Lung (tissue), 12 donors: Measurements from ENCODE around the gene IGSF21. TPM values are rescaled to one million over a fixed set of nuclear protein-coding genes. Genes with fewer than 3 reads are reported as not detected.
"Not testable (repeated sequence)": the region's sequence is repeated elsewhere in the genome, so short reads cannot be mapped to it uniquely, and the experiment has no call there.

Source experiments
- ATAC-seq: fragments of 200-7000 bp; cut with Tn5 transposase; one replicate; pipeline ENCODE4 v1.9.1; 2020; ENCODE audit warnings: moderate number of reproducible peaks; ENCODE audit not compliant: insufficient read depth, low FRiP score
- DNase-seq, 3 donors: peaks; one replicate each; pipeline ENCODE4 v3.0.0-alpha.2; 2013 to 2017
- H3K27ac ChIP-seq, 2 donors: one replicate each; pipeline ENCODE4 v1.5.1; 2013; ENCODE audit warnings: mild to moderate bottlenecking in 2 of 2, moderate library complexity in 2 of 2, control low read depth in 1 of 2, inconsistent platforms in 1 of 2, low read depth in 1 of 2, low read length in 1 of 2
- H3K27me3 ChIP-seq, 3 donors: one replicate each; pipeline ENCODE4 v1.5.1; 2013; ENCODE audit warnings: low read length in 2 of 3; ENCODE audit not compliant: control insufficient read depth in 3 of 3, insufficient read depth in 3 of 3
- H3K36me3 ChIP-seq, 4 donors: one replicate each; pipeline ENCODE4 v1.5.1; 2013; ENCODE audit warnings: low read length in 4 of 4, mild to moderate bottlenecking in 1 of 4, moderate library complexity in 1 of 4; ENCODE audit not compliant: control insufficient read depth in 4 of 4, insufficient read depth in 4 of 4
- H3K4me1 ChIP-seq, 5 donors: one replicate each; pipeline ENCODE4 v1.5.1; 2013; ENCODE audit warnings: low read length in 5 of 5, mild to moderate bottlenecking in 2 of 5, moderate library complexity in 1 of 5; ENCODE audit not compliant: control insufficient read depth in 5 of 5, insufficient read depth in 5 of 5
- H3K4me3 ChIP-seq: one replicate; pipeline ENCODE4 v1.5.1; 2013; ENCODE audit warnings: mild to moderate bottlenecking, control low read depth, moderate library complexity
- H3K9ac ChIP-seq, 2 donors: one replicate each; pipeline ENCODE4 v1.5.1; 2013; ENCODE audit warnings: low read length in 2 of 2, control low read depth in 1 of 2; ENCODE audit not compliant: insufficient read depth in 1 of 2
- H3K9me3 ChIP-seq, 4 donors: one replicate each; pipeline ENCODE4 v1.5.1; 2013; ENCODE audit warnings: low read length in 3 of 4, mild to moderate bottlenecking in 1 of 4, moderate library complexity in 1 of 4; ENCODE audit not compliant: control insufficient read depth in 4 of 4, insufficient read depth in 3 of 4
- WGBS, 2 donors: extraction: QIAGEN DNeasy Blood & Tissue Kit; methylation state at CpG; one replicate each; pipeline ENCODE4 v1.1.7; 2013; 5-methylcytosine and 5-hydroxymethylcytosine counted together
- polyA plus RNA-seq, 2 donors: library from polyadenylated mRNA; stranded (reverse); fragments of 200-250 nt; gene quantifications; one replicate each; pipeline ENCODE4 v1.2.1, GENCODE V29; 2013
- total RNA-seq, 2 donors: library from RNA; depleted of rRNA in 1 of 2; stranded (reverse); fragments of >200 nt in 1 of 2; gene quantifications; one replicate each; pipeline ENCODE4 v1.2.1, GENCODE V29; 2014 to 2021
- TF ChIP-seq, protein P1 (sequence below): IDR thresholded peaks from 2 replicates; pipeline ENCODE4 v1.5.1; 2012; ENCODE audit warnings: mild to moderate bottlenecking; ENCODE audit errors: control extremely low read depth, extremely low read depth
- donor health status: control.
- donor health status: control.
- donor health status: Bipolar disorder and iron deficiency.
- donor health status: healthy.
- donor health status: DM: yes; HTN: yes; CAD: no.

IGSF21 gene
- total and polyA plus RNA-seq, 4 donors: 0.18 to 2.6 (median 0.62) TPM

DNA sequence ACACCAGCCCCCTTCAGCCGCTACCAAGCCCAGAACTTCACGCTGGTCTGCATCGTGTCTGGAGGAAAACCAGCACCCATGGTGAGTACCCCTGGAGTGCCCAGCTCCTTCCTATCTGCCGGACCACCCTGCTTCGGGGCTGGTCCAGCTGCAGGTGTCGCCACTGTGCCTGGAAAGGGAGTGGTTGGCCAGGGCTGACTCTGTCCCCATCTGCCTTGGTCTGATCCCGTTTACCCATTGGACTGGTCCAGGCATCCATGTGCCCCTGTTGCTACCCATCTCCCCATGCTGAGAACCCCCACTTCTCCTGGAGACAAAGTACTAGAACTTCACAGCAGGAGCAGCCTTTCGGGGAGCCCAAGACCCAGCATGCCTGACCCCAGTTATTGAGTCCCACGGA, 254.6 kb downstream of the IGSF21 start:
- H3K4me1 ChIP-seq: no peaks in the 10 kb centered on the region
- DNase-seq (no peak), ATAC-seq (no peak)
- H3K27ac ChIP-seq: no peak overlapping the region
- no peaks in the 10 kb centered on the region for H3K36me3 ChIP-seq
- TF ChIP-seq, protein P1, sequence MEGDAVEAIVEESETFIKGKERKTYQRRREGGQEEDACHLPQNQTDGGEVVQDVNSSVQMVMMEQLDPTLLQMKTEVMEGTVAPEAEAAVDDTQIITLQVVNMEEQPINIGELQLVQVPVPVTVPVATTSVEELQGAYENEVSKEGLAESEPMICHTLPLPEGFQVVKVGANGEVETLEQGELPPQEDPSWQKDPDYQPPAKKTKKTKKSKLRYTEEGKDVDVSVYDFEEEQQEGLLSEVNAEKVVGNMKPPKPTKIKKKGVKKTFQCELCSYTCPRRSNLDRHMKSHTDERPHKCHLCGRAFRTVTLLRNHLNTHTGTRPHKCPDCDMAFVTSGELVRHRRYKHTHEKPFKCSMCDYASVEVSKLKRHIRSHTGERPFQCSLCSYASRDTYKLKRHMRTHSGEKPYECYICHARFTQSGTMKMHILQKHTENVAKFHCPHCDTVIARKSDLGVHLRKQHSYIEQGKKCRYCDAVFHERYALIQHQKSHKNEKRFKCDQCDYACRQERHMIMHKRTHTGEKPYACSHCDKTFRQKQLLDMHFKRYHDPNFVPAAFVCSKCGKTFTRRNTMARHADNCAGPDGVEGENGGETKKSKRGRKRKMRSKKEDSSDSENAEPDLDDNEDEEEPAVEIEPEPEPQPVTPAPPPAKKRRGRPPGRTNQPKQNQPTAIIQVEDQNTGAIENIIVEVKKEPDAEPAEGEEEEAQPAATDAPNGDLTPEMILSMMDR: no peak
- WGBS, 2 donors: 73 to 77% methylated on average over 9 of the region's 9 CpGs
- H3K4me3 ChIP-seq: no peak overlapping the region
- H3K9me3 ChIP-seq: peaks cover 0 to 8% (median 0%) of the 10 kb centered on the region in 4 donors
- peaks cover 0 to 5% (median 2%) of the 10 kb centered on the region in 3 donors for H3K27me3 ChIP-seq
- no peak overlapping the region for H3K9ac ChIP-seq

DNA sequence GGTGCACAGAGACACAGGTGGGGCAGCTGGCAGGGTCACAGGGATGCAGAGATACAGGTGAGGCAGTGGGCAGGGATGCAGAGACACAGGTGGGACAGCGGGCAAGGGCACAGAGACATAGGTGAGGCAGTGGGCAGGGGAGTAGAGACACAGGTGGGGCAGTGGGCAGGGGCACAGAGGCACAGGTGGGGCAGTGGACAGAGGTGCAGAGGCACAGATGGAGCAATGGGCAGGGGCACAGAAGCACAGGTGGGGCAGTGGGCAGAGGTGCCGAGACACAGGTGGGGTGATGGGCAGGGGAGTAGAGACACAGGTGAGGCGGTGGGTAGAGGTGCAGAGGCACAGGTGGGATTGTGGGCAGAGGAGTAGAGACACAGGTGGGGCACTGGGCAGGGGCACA, 255.8 kb downstream of the IGSF21 start:
- no peak overlapping the region for H3K9ac ChIP-seq
- TF ChIP-seq, protein P1: no peak
- no peaks in the 10 kb centered on the region for H3K36me3 ChIP-seq
- WGBS, 2 donors: 86 to 93% methylated on average over 3 of the region's 3 CpGs
- H3K4me3 ChIP-seq: no peak overlapping the region
- DNase-seq: no peak
- H3K27ac ChIP-seq: no peak overlapping the region
- H3K27me3 ChIP-seq: peaks cover 0 to 5% (median 2%) of the 10 kb centered on the region in 3 donors
- no peak for ATAC-seq
- peaks cover 0 to 6% (median 0%) of the 10 kb centered on the region in 4 donors for H3K9me3 ChIP-seq
- no peaks in the 10 kb centered on the region for H3K4me1 ChIP-seq

DNA sequence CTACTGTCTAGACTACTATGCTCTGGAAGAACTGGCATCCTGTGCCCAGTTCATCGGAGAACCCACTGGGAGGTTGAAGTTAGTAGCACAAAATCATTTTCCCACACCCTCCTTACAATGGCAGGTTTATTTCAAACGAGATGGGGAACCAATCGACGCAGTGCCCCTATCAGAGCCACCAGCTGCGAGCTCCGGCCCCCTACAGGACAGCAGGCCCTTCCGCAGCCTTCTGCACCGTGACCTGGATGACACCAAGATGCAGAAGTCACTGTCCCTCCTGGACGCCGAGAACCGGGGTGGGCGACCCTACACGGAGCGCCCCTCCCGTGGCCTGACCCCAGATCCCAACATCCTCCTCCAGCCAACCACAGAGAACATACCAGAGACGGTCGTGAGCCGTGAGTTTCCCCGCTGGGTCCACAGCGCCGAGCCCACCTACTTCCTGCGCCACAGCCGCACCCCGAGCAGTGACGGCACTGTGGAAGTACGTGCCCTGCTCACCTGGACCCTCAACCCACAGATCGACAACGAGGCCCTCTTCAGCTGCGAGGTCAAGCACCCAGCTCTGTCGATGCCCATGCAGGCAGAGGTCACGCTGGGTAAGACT, 257.6 kb downstream of the IGSF21 start:
- no peaks in the 10 kb centered on the region for H3K36me3 ChIP-seq
- ATAC-seq (no peak), DNase-seq (no peak)
- TF ChIP-seq, protein P1: no peak
- no peak overlapping the region for H3K27ac ChIP-seq
- 83 to 87% methylated on average over 31 of the region's 31 CpGs for WGBS, 2 donors
- H3K27me3 ChIP-seq: peaks cover 0 to 5% (median 0%) of the 10 kb centered on the region in 3 donors
- H3K9me3 ChIP-seq: peaks cover 0 to 8% (median 0%) of the 10 kb centered on the region in 4 donors
- H3K4me3 ChIP-seq: no peak overlapping the region
- H3K4me1 ChIP-seq: no peaks in the 10 kb centered on the region
- no peak overlapping the region for H3K9ac ChIP-seq

DNA sequence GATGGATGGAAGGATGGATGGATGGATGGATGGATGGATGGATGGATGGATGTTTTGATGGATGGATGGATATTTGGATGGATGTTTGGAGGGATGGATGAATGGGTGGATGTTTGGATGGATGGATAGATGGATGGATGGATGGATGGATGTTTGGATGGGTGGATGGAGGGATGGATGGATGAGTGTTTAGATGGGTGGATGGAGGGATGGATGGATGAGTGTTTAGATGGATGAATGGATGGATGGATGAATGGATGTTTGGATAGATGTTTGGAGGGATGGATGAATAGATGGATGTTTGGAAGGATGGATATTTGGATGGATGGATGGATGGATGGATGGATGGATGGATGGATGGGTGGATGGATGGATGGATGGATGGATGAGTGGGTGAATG, 264.9 kb downstream of the IGSF21 start:
- H3K27ac ChIP-seq, H3K36me3 ChIP-seq, H3K4me3 ChIP-seq, ATAC-seq, H3K4me1 ChIP-seq, H3K9me3 ChIP-seq, H3K27me3 ChIP-seq, H3K9ac ChIP-seq, DNase-seq: not testable (repeated sequence)
